HG02943 (cell line): ENCODE data around the gene GRAMD1B.
A peak's percentile ranks its signal among the peaks of the same experiment; 100 is the strongest.

Experiments used
- ATAC-seq: cut with Tn5 transposase; IDR thresholded peaks from one replicate; pipeline ENCODE4 v1.9.1; 2021; ENCODE audit warnings: mild to moderate bottlenecking, low read depth, moderate library complexity; ENCODE audit not compliant: unreplicated experiment

Gene GRAMD1B

GRCh38 chr11:123525511-123525918 is 95.4 kb downstream of the GRAMD1B start:
- ATAC-seq: no peak

GRCh38 chr11:123526027-123526805 is 96.1 kb downstream of the GRAMD1B start:
- no peak for ATAC-seq

- ATAC-seq: no peak
These were observed 96.8 kb downstream of the GRAMD1B start for GRCh38 chr11:123526918-123527317.

- no peak for ATAC-seq
These were observed 97.5 kb downstream of the GRAMD1B start for GRCh38 chr11:123527526-123527925.

- no peak for ATAC-seq
These were observed 97.9 kb downstream of the GRAMD1B start for GRCh38 chr11:123527947-123528346.

GRCh38 chr11:123531325-123531724 is 101.3 kb downstream of the GRAMD1B start:
- ATAC-seq: no peak

GRCh38 chr11:123532131-123532530 is 102.1 kb downstream of the GRAMD1B start:
- no peak for ATAC-seq

GRCh38 chr11:123535401-123535800 is 105.3 kb downstream of the GRAMD1B start:
- no peak for ATAC-seq

GRCh38 chr11:123536690-123537437 is 106.8 kb downstream of the GRAMD1B start:
- no peak for ATAC-seq

- ATAC-seq: no peak
These were observed 107.7 kb downstream of the GRAMD1B start for GRCh38 chr11:123537726-123538125.

GRCh38 chr11:123543797-123544196 is 113.7 kb downstream of the GRAMD1B start:
- ATAC-seq: no peak

- ATAC-seq: no peak
These were observed 114.7 kb downstream of the GRAMD1B start for GRCh38 chr11:123544631-123545375.

GRCh38 chr11:123545726-123546270 is 115.7 kb downstream of the GRAMD1B start:
- ATAC-seq: no peak

- ATAC-seq: no peak
These were observed 116.4 kb downstream of the GRAMD1B start for GRCh38 chr11:123546515-123546914.

GRCh38 chr11:123547180-123547579 is 117.1 kb downstream of the GRAMD1B start:
- ATAC-seq: peak; percentile 54

GRCh38 chr11:123548774-123549173 is 118.7 kb downstream of the GRAMD1B start:
- ATAC-seq: no peak

GRCh38 chr11:123549926-123550917 is 120.2 kb downstream of the GRAMD1B start:
- ATAC-seq: no peak

GRCh38 chr11:123551079-123551478 is 121.0 kb downstream of the GRAMD1B start:
- no peak for ATAC-seq

- ATAC-seq: no peak
These were observed 126.6 kb downstream of the GRAMD1B start for GRCh38 chr11:123556633-123557032.
